ENCODE data around the gene CASP3. TPM values are rescaled to one million over a fixed set of nuclear protein-coding genes. Genes with fewer than 3 reads are reported as not detected.
A peak's percentile ranks its signal among the peaks of the same experiment; 100 is the strongest.

The CASP3 gene
- 26.1 TPM for total RNA-seq
- 10 to 100 TPM; 11.5 to 19.3 (median 13.0) TPM for polyA plus RNA-seq

DNA sequence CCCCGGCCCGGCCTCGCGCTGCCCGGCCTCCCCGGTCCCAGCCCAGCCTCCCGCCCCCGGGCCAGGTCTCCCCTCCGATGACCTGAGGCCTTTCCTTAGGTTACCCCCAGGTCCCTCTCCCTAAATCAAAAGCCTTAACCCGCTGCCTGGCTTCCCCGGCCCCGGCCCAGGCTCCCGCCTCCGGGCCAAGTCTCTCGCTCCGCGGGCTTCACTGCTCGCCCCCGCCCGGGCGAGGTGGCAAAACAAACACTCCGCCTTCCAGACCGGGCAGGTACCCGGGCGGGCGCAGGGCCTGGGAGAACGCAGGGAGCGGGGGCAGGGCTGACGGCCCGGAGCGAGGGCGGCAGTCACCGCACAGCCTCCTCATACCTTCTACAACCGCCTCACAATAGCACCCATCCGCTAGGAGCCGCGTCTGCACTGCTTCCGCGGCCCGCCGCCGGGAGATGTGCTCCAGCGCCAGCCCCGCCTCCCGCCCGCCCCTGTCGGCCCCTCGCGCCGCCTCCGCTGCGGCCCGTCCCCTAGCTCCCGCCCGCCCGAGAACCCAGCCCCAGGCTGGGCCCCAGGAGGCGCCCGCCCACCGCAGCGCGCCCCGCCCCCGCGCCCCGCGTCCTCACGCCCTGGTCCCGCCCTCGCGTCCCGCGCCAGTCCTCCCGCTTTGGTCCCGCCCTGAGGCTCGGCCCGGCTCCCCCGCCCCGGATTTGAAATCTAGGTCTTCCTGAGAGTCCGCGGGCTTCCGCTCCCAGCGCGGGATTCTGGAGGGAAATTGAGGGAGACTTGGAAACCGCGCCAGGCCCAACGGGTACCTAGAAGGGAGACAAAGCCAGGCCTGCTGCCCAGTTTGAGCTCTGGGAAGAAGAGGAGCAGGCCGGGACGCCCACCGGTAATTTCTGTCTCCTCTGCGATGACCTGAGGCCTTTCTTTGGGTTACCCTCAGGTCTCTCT is at the start of gene CASP3, which contains the start of gene PRIMPOL:
TSS of gene CASP3 (minus strand) at position 422 of the 945 bp plus-strand sequence. CDS start 10,994 bp downstream, outside the sequence.
TSS of gene PRIMPOL (plus strand) at position 713 of the 945 bp plus-strand sequence. CDS start 7,403 bp downstream, outside the sequence.
- H3K4me3 ChIP-seq (ENCODE audit: low read depth, low read length): peak within 1 kb of the TSS; percentile 89
- no peaks in the 10 kb centered on the region for H3K9me3 ChIP-seq (ENCODE audit: control insufficient read depth in 2 of 2, low read length in 2 of 2)
- peaks cover 28 to 61% (median 43%) of the 10 kb centered on the region in 4 donors for H3K4me1 Mint-ChIP-seq
- H3K9me3 Mint-ChIP-seq: no peaks in the 10 kb centered on the region
- peak within 1 kb of the TSS; percentile 84 for H3K27ac ChIP-seq (ENCODE audit: insufficient read depth, low read length, poor library complexity, severe bottlenecking)
- H3K36me3 ChIP-seq (ENCODE audit: control insufficient read depth, insufficient read depth, low read length): peaks cover 11% of the 10 kb centered on the region
- H3K27me3 ChIP-seq (ENCODE audit: control insufficient read depth, insufficient read depth, low read length): no peaks in the 10 kb centered on the region
- H3K27me3 Mint-ChIP-seq: no peaks in the 10 kb centered on the region
- ATAC-seq (ENCODE audit: low read depth in 2 of 2) (peak; percentile 91 to 94), DNase-seq (peak; percentile 92 to 95 (median 95))
- peaks cover 46% of the 10 kb centered on the region for H3K4me1 ChIP-seq (ENCODE audit: control insufficient read depth, insufficient read depth, low read length, poor library complexity, severe bottlenecking)
- peaks cover 26% of the 10 kb centered on the region for H3K36me3 Mint-ChIP-seq
- H3K4me3 Mint-ChIP-seq: peak within 1 kb of the TSS; percentile 94 to 97 (median 94)
- H3K27ac Mint-ChIP-seq: peak within 1 kb of the TSS; percentile 82 to 94 (median 94)

DNA sequence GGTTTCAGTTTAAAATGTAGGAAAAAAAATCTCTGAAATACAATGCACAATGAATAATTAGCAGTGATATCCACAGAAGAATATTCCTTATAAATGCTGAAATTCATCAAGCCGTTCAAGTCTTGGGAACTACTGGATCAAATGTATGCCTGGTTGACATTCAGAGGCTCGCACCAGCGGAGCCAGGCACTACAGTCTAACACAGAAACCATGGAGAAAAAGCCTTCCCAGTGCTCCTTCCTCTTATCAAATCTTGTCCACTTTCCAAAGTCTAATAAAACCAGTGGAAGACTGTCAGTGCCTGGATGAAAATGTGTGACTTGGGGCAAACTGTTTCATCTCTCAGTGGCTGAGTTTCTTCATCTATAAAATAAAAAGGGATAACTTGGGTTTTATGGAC is 48.7 kb upstream of the CASP3 start:
- Mint-ChIP-seq H3K36me3 (peaks cover 34% of the 10 kb centered on the region), H3K4me1 (peaks cover 0 to 5% (median under 1%) of the 10 kb centered on the region in 4 donors), H3K27me3 (no peaks in the 10 kb centered on the region), H3K4me3 (no peak overlapping the region), H3K27ac (no peak overlapping the region), H3K9me3 (no peaks in the 10 kb centered on the region)
- H3K27ac ChIP-seq (ENCODE audit: insufficient read depth, low read length, poor library complexity, severe bottlenecking): no peak overlapping the region
- H3K4me1 ChIP-seq (ENCODE audit: control insufficient read depth, insufficient read depth, low read length, poor library complexity, severe bottlenecking): no peaks in the 10 kb centered on the region
- peaks cover 21% of the 10 kb centered on the region for H3K36me3 ChIP-seq (ENCODE audit: control insufficient read depth, insufficient read depth, low read length)
- no peak for DNase-seq
- H3K27me3 ChIP-seq (ENCODE audit: control insufficient read depth, insufficient read depth, low read length): no peaks in the 10 kb centered on the region
- no peak for ATAC-seq (ENCODE audit: low read depth in 2 of 2)
- no peak overlapping the region for H3K4me3 ChIP-seq (ENCODE audit: low read depth, low read length)
- H3K9me3 ChIP-seq (ENCODE audit: control insufficient read depth in 2 of 2, low read length in 2 of 2): no peaks in the 10 kb centered on the region

DNA sequence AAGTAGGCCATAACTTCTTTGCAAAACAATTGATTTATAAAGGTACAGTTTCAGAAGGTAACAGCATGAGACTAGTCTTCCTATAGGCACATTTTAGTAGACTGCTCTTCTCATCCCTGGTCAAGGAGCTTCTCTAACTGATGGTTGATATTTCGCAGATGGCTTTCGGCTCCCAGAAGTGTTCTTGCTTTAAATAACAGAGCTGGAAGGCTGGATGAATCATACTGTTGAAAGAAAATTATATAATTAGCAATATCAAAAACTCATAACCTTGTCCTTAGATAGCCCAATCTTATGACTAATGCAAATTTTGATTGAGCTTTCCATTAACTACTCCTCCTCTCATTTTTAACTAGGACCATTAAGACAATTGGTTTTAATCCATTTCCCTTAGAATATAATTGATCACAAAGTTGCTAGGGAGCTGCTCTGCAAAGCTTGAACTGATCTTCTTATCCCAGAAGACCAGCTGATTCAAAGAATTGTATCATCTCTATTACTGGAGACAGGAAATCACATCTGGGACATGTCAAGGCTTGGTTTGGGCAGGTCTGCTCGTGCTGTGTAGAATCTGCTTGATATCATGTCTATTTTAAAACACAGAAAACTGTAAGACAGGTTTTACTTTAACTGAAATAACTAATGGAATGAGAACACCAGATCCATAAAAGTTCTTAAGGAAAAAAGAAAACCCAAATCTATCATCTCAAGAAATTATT is 46.1 kb upstream of the CASP3 start:
- Mint-ChIP-seq H3K4me3 (no peak overlapping the region), H3K4me1 (peaks cover 0 to 5% (median 2%) of the 10 kb centered on the region in 4 donors), H3K9me3 (no peaks in the 10 kb centered on the region), H3K27ac (no peak overlapping the region), H3K36me3 (peaks cover 33% of the 10 kb centered on the region), H3K27me3 (no peaks in the 10 kb centered on the region)
- DNase-seq: no peak
- no peak overlapping the region for H3K4me3 ChIP-seq (ENCODE audit: low read depth, low read length)
- H3K27me3 ChIP-seq (ENCODE audit: control insufficient read depth, insufficient read depth, low read length): no peaks in the 10 kb centered on the region
- no peaks in the 10 kb centered on the region for H3K4me1 ChIP-seq (ENCODE audit: control insufficient read depth, insufficient read depth, low read length, poor library complexity, severe bottlenecking)
- ATAC-seq (ENCODE audit: low read depth in 2 of 2): no peak
- H3K27ac ChIP-seq (ENCODE audit: insufficient read depth, low read length, poor library complexity, severe bottlenecking): no peak overlapping the region
- H3K9me3 ChIP-seq (ENCODE audit: control insufficient read depth in 2 of 2, low read length in 2 of 2): no peaks in the 10 kb centered on the region
- peaks cover 21% of the 10 kb centered on the region for H3K36me3 ChIP-seq (ENCODE audit: control insufficient read depth, insufficient read depth, low read length)

DNA sequence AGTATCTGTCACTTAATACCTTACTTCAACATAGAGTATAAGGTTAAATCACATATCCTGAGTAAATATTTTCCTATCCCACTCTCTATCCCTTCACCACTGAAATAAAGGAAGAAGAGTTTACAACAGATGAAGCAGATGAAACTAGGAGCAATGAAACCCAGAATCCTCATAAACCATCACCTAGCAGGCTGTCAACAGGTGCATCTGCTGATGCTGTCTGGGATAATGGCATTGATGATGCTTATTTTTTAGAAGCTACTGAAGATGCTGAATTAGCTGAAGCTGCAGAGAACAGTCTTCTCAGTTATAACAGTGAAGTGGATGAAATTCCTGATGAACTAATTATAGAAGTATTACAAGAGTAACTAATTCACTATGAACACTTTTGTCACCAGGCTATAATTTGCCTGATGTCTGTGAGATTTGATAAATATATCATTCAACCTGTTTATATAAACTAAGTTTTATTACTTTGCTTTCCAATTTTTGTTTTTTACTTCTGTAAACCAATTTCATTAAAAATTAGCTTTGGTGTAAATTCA is 45.2 kb upstream of the CASP3 start:
- no peaks in the 10 kb centered on the region for H3K27me3 Mint-ChIP-seq
- H3K4me1 ChIP-seq (ENCODE audit: control insufficient read depth, insufficient read depth, low read length, poor library complexity, severe bottlenecking): no peaks in the 10 kb centered on the region
- H3K27ac Mint-ChIP-seq: peak overlapping the region in 1 of 3 donors; percentile 6
- H3K36me3 ChIP-seq (ENCODE audit: control insufficient read depth, insufficient read depth, low read length): peaks cover 21% of the 10 kb centered on the region
- no peak overlapping the region for H3K27ac ChIP-seq (ENCODE audit: insufficient read depth, low read length, poor library complexity, severe bottlenecking)
- DNase-seq: no peak
- peaks cover 0 to 5% (median 2%) of the 10 kb centered on the region in 4 donors for H3K4me1 Mint-ChIP-seq
- H3K9me3 ChIP-seq (ENCODE audit: control insufficient read depth in 2 of 2, low read length in 2 of 2): no peaks in the 10 kb centered on the region
- H3K36me3 Mint-ChIP-seq: peaks cover 33% of the 10 kb centered on the region
- H3K27me3 ChIP-seq (ENCODE audit: control insufficient read depth, insufficient read depth, low read length): no peaks in the 10 kb centered on the region
- no peak overlapping the region for H3K4me3 Mint-ChIP-seq
- no peaks in the 10 kb centered on the region for H3K9me3 Mint-ChIP-seq
- no peak overlapping the region for H3K4me3 ChIP-seq (ENCODE audit: low read depth, low read length)
- no peak for ATAC-seq (ENCODE audit: low read depth in 2 of 2)

DNA sequence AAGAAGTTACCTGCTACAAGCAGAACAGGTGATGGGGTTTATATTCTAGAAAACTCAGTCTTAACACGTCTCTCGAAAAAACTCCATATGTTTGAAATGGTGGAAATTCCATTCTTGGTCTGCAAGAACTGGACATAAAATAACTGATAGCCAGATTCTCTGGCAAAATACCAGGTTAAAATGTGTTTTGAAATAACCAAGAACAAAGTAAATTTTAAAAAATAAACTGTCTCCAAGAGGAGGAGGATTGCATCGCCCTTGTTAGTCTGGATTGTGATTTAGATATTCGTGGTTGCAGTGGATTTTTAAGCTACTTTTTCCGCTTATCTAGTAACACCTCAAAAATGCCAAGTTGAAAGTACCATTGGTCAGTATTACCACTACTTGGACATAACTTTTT is 43.8 kb upstream of the CASP3 start:
- H3K36me3 Mint-ChIP-seq: peaks cover 36% of the 10 kb centered on the region
- Histone ChIP-seq H3K9me3 (ENCODE audit: control insufficient read depth in 2 of 2, low read length in 2 of 2) (no peaks in the 10 kb centered on the region), H3K27ac (ENCODE audit: insufficient read depth, low read length, poor library complexity, severe bottlenecking) (no peak overlapping the region), H3K4me3 (ENCODE audit: low read depth, low read length) (no peak overlapping the region), H3K4me1 (ENCODE audit: control insufficient read depth, insufficient read depth, low read length, poor library complexity, severe bottlenecking) (no peaks in the 10 kb centered on the region), H3K27me3 (ENCODE audit: control insufficient read depth, insufficient read depth, low read length) (no peaks in the 10 kb centered on the region), H3K36me3 (ENCODE audit: control insufficient read depth, insufficient read depth, low read length) (peaks cover 21% of the 10 kb centered on the region)
- peaks cover 0 to 5% (median 2%) of the 10 kb centered on the region in 4 donors for H3K4me1 Mint-ChIP-seq
- H3K27me3 Mint-ChIP-seq: no peaks in the 10 kb centered on the region
- no peaks in the 10 kb centered on the region for H3K9me3 Mint-ChIP-seq
- ATAC-seq (ENCODE audit: low read depth in 2 of 2) (no peak), DNase-seq (no peak)
- H3K27ac Mint-ChIP-seq: no peak overlapping the region
- no peak overlapping the region for H3K4me3 Mint-ChIP-seq

DNA sequence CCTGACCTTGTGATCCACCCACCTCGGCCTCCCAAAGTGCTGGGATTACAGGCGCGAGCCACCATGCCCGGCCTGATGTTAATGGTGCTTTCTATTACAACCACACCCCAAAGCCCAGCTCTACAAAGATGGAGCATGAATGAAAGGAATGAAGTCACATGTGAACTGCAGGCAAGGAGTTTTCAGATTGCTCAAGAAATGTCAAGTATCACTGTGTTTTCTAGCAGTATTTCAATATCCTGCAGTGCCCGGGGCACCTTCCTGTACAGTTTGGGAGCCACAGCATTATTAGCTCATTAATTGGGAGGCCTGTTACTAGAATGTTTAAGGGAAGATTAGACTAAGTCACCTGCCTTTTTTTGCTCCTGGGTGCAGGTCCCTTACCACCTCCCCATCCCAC is 40.4 kb upstream of the CASP3 start:
- no peaks in the 10 kb centered on the region for H3K9me3 Mint-ChIP-seq
- H3K4me3 ChIP-seq (ENCODE audit: low read depth, low read length): no peak overlapping the region
- H3K27ac Mint-ChIP-seq: no peak overlapping the region
- no peaks in the 10 kb centered on the region for H3K4me1 ChIP-seq (ENCODE audit: control insufficient read depth, insufficient read depth, low read length, poor library complexity, severe bottlenecking)
- no peaks in the 10 kb centered on the region for H3K27me3 ChIP-seq (ENCODE audit: control insufficient read depth, insufficient read depth, low read length)
- H3K36me3 Mint-ChIP-seq: peaks cover 29% of the 10 kb centered on the region
- H3K9me3 ChIP-seq (ENCODE audit: control insufficient read depth in 2 of 2, low read length in 2 of 2): no peaks in the 10 kb centered on the region
- no peak overlapping the region for H3K4me3 Mint-ChIP-seq
- H3K36me3 ChIP-seq (ENCODE audit: control insufficient read depth, insufficient read depth, low read length): peaks cover 14% of the 10 kb centered on the region
- H3K4me1 Mint-ChIP-seq: peaks cover 2 to 5% (median 3%) of the 10 kb centered on the region in 4 donors
- ATAC-seq (ENCODE audit: low read depth in 2 of 2) (no peak), DNase-seq (no peak)
- H3K27ac ChIP-seq (ENCODE audit: insufficient read depth, low read length, poor library complexity, severe bottlenecking): no peak overlapping the region
- no peaks in the 10 kb centered on the region for H3K27me3 Mint-ChIP-seq

DNA sequence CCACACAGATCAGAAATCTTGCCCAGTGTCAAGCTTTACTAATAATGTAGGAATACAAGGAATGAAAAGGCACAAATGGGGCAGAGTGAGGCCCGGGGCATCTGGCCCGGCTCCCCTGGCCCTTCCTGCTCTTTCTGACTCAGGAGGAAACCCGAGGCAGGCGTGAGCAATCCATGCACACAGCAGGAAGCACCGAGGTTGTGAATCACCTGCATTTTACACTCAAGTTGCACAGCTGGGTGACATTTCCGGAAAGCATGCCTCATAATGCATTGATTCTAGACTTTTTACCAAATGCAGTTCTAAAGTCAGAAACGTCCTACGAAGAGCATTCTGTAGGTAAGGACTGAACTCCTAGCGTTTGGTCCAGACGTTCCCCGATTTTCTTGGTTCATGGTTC is 39.2 kb upstream of the CASP3 start:
- no peak overlapping the region for H3K27ac ChIP-seq (ENCODE audit: insufficient read depth, low read length, poor library complexity, severe bottlenecking)
- DNase-seq (no peak), ATAC-seq (ENCODE audit: low read depth in 2 of 2) (no peak)
- no peak overlapping the region for H3K4me3 ChIP-seq (ENCODE audit: low read depth, low read length)
- H3K27me3 ChIP-seq (ENCODE audit: control insufficient read depth, insufficient read depth, low read length): no peaks in the 10 kb centered on the region
- no peaks in the 10 kb centered on the region for H3K4me1 ChIP-seq (ENCODE audit: control insufficient read depth, insufficient read depth, low read length, poor library complexity, severe bottlenecking)
- H3K36me3 Mint-ChIP-seq: peaks cover 25% of the 10 kb centered on the region
- no peaks in the 10 kb centered on the region for H3K27me3 Mint-ChIP-seq
- no peaks in the 10 kb centered on the region for H3K9me3 ChIP-seq (ENCODE audit: control insufficient read depth in 2 of 2, low read length in 2 of 2)
- H3K9me3 Mint-ChIP-seq: no peaks in the 10 kb centered on the region
- H3K4me3 Mint-ChIP-seq: no peak overlapping the region
- peaks cover 3% of the 10 kb centered on the region for H3K36me3 ChIP-seq (ENCODE audit: control insufficient read depth, insufficient read depth, low read length)
- H3K27ac Mint-ChIP-seq: no peak overlapping the region
- peaks cover 1 to 6% (median 5%) of the 10 kb centered on the region in 4 donors for H3K4me1 Mint-ChIP-seq

Data from CD4-positive, CD25-positive, alpha-beta regulatory T cell (primary cell).